GM12801 (cell line): ENCODE data around the gene ATP8B3.

ENCODE experiments used
- CTCF ChIP-seq: IDR thresholded peaks from one replicate; pipeline ENCODE4 v1.5.1; 2011; ENCODE audit warnings: control low read depth; ENCODE audit not compliant: insufficient read length; ENCODE audit errors: extremely low read depth

The ATP8B3 gene

GRCh38 chr19:1827566-1828278, 15.6 kb upstream of the ATP8B3 start:
- TF ChIP-seq CTCF = no peak

GRCh38 chr19:1826557-1827521, 14.8 kb upstream of the ATP8B3 start:
- no peak for TF ChIP-seq CTCF

GRCh38 chr19:1825909-1826556, 14.0 kb upstream of the ATP8B3 start:
- no peak for TF ChIP-seq CTCF

- no peak for TF ChIP-seq CTCF
These were observed 12.2 kb upstream of the ATP8B3 start for GRCh38 chr19:1824252-1824622.

- TF ChIP-seq CTCF = no peak
These were observed 11.6 kb upstream of the ATP8B3 start for GRCh38 chr19:1823539-1824251.

- no peak for TF ChIP-seq CTCF
These were observed 10.9 kb upstream of the ATP8B3 start for GRCh38 chr19:1823020-1823419.
